Measurements from ENCODE around the gene ZNF268.

Gene ZNF268
- long read RNA-seq, full-length matches to known transcripts = 74 of 82 reads
- long read RNA-seq, partial matches to known transcripts = 0 of 82 reads
- long read RNA-seq, other reads (novel, unspliced or antisense) = 8 of 82 reads

- DNase-seq (ENCODE audit: low read depth in 1 of 2, low spot score in 1 of 2) = peak; percentile 96 to 97
- Histone ChIP-seq H3K4me3 (replicated peaks; ENCODE audit: insufficient read depth, low read length) (peak within 1 kb of the TSS; percentile 81), H3K27ac (replicated peaks) (peak within 1 kb of the TSS; percentile 84), H3K27me3 (ENCODE audit: insufficient read depth, poor library complexity, severe bottlenecking) (no peaks in the 10 kb centered on the region)
- TF ChIP-seq GABPA (IDR thresholded peaks at IDR 0.05; ENCODE audit: low read depth) (peak; percentile 79), REST (IDR thresholded peaks at IDR 0.05; ENCODE audit: insufficient replicate concordance, low read depth) (peak; percentile 32), POLR2AphosphoS5 (IDR thresholded peaks at IDR 0.05; ENCODE audit: low read depth) (peak; percentile 85), SPI1 (IDR thresholded peaks at IDR 0.05; ENCODE audit: borderline replicate concordance, low read depth) (no peak), CTCF (IDR thresholded peaks at IDR 0.05; ENCODE audit: insufficient read depth, low read length) (peak; percentile 94)
Observed at GRCh38 chr12:133181238-133181959, at the start of gene ZNF268. ZNF268 (plus strand) TSS chr12:133181495; CDS start chr12:133181998, 503 bp downstream.

- Histone ChIP-seq H3K4me3 (replicated peaks; ENCODE audit: insufficient read depth, low read length) (no peak overlapping the region), H3K27me3 (ENCODE audit: insufficient read depth, poor library complexity, severe bottlenecking) (no peaks in the 10 kb centered on the region), H3K27ac (replicated peaks) (no peak overlapping the region)
- no peak for DNase-seq (ENCODE audit: low read depth in 1 of 2, low spot score in 1 of 2)
- TF ChIP-seq SPI1 (IDR thresholded peaks at IDR 0.05; ENCODE audit: borderline replicate concordance, low read depth) = no peak
- no peak for TF ChIP-seq CTCF (IDR thresholded peaks at IDR 0.05; ENCODE audit: insufficient read depth, low read length)
- TF ChIP-seq POLR2AphosphoS5 (IDR thresholded peaks at IDR 0.05; ENCODE audit: low read depth) = no peak
- TF ChIP-seq REST (IDR thresholded peaks at IDR 0.05; ENCODE audit: insufficient replicate concordance, low read depth) = no peak
- no peak for TF ChIP-seq GABPA (IDR thresholded peaks at IDR 0.05; ENCODE audit: low read depth)
Observed at GRCh38 chr12:133135747-133136146, 45.5 kb upstream of the ZNF268 start.

- no peaks in the 10 kb centered on the region for H3K27me3 ChIP-seq (ENCODE audit: insufficient read depth, poor library complexity, severe bottlenecking)
- no peak overlapping the region for H3K27ac ChIP-seq (replicated peaks)
- TF ChIP-seq REST (IDR thresholded peaks at IDR 0.05; ENCODE audit: insufficient replicate concordance, low read depth) = no peak
- no peak for TF ChIP-seq SPI1 (IDR thresholded peaks at IDR 0.05; ENCODE audit: borderline replicate concordance, low read depth)
- no peak for TF ChIP-seq POLR2AphosphoS5 (IDR thresholded peaks at IDR 0.05; ENCODE audit: low read depth)
- no peak for TF ChIP-seq GABPA (IDR thresholded peaks at IDR 0.05; ENCODE audit: low read depth)
- TF ChIP-seq CTCF (IDR thresholded peaks at IDR 0.05; ENCODE audit: insufficient read depth, low read length) = no peak
- H3K4me3 ChIP-seq (replicated peaks; ENCODE audit: insufficient read depth, low read length) = no peak overlapping the region
- DNase-seq (ENCODE audit: low read depth in 1 of 2, low spot score in 1 of 2) = no peak
Observed at GRCh38 chr12:133145981-133146380, 35.3 kb upstream of the ZNF268 start.

Measured in HL-60 (cell line).